Activated naive CD4-positive, alpha-beta T cell treated with anti-CD3 and anti-CD28 coated beads, Interleukin-2, amount 10 ng/mL, durations not matched to agents 5 hours and 36 hours (primary cell): ENCODE results near the gene SCRT2. TPM values are rescaled to one million over a fixed set of nuclear protein-coding genes. Genes with fewer than 3 reads are reported as not detected.

Experiments used
- total RNA-seq, 2 experiments: library from RNA; stranded (reverse); gene quantifications; one replicate each; pipeline ENCODE4 v1.2.3, GENCODE V29; 2021

SCRT2 gene
- total RNA-seq, result not detected

GRCh38 chr20:675453-676314, at the start of gene SCRT2:
Gene SCRT2 (minus strand): TSS chr20:675802. CDS start chr20:675601, 201 bp downstream.

GRCh38 chr20:653110-653589, 22.5 kb downstream of the SCRT2 start, which contains the start of gene SRXN1:
Gene SRXN1 (minus strand): TSS chr20:653200. CDS start chr20:653185, 15 bp downstream.

Other genes starting within 250 kb of the SCRT2 start
- 10 to 100 TPM; 34.9 to 35.9 TPM for gene TBC1D20, start 213.3 kb downstream of the SCRT2 start, total RNA-seq
- 100 to 1,000 TPM; 105 to 108 TPM for gene CSNK2A1, start 132.0 kb downstream of the SCRT2 start, total RNA-seq
- gene TCF15, start 65.5 kb downstream of the SCRT2 start, total RNA-seq, result not detected
- gene SRXN1, start 22.6 kb downstream of the SCRT2 start, total RNA-seq, result 1 to 10 TPM; 6.2 to 6.5 TPM
- gene SLC52A3, start 92.7 kb upstream of the SCRT2 start, total RNA-seq, result not detected
- 10 to 100 TPM; 58.3 to 61.8 TPM for gene FAM110A, start 157.9 kb upstream of the SCRT2 start, total RNA-seq
- not detected for gene ANGPT4, start 240.5 kb upstream of the SCRT2 start, total RNA-seq